NCI-H1092 treated with DMSO at 0.1 percent for 48 hours (cell line): Measurements from ENCODE around the gene DLGAP1.
"Not testable (repeated sequence)": the region's sequence is repeated elsewhere in the genome, so short reads cannot be mapped to it uniquely, and the experiment has no call there.

Source experiments
- DNase-seq: peaks from one replicate; lab custom pipeline; 2025; lab: John Stamatoyannopoulos, UW

Gene DLGAP1

GRCh38 chr18:3624546-3624934 is 830.6 kb downstream of the DLGAP1 start:
- no peak for DNase-seq

- no peak for DNase-seq
These were observed 831.1 kb downstream of the DLGAP1 start for GRCh38 chr18:3623769-3624545.

- no peak for DNase-seq
These were observed 834.7 kb downstream of the DLGAP1 start for GRCh38 chr18:3620146-3621119.

GRCh38 chr18:3619746-3620145 is 835.4 kb downstream of the DLGAP1 start:
- DNase-seq = no peak

GRCh38 chr18:3619222-3619621 is 835.9 kb downstream of the DLGAP1 start:
- DNase-seq = no peak

DNA sequence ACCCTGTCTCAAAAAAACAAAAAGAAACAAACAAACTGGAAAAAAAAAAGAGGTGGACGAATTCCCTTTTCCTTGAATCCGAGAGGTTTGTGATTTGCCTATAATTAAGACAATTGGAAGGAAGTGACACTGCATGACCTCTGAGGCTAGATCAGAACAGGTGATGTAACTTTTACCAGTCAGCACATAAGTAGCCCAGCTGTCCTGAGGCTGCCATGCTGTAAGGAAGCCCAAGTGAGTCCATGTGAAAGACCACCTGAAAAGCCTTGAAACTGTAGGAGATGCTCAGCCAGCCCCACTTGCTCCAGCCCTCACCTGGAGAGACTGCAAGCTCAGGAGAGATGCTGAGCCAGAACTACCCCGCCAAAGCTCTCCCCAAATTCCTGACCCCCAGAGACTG is 838.4 kb downstream of the DLGAP1 start:
- no peak for DNase-seq

DNA sequence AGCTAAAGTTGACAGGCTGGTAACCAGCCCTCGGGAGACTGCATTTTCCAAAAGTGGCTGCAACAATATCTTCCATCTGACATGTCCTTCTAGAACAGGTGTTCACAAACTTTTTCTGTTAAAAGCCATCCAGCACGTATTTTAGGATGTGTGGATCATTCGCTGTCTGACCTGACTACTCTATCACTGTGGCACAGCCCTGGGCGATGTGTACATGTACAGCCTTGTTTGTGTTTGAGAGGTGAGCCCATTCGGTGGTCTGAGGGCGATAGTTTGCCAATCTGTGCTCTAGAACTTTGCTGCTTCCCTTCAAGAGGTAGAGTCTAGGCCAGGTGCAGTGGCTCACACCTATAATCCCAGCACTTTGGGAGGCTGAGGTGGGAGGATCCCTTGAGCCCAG is 839.0 kb downstream of the DLGAP1 start:
- DNase-seq = no peak

- DNase-seq = no peak
These were observed 839.6 kb downstream of the DLGAP1 start for GRCh38 chr18:3615374-3615985.

- DNase-seq = no peak
These were observed 842.8 kb downstream of the DLGAP1 start for GRCh38 chr18:3612315-3612714.

GRCh38 chr18:3611313-3612090 is 843.6 kb downstream of the DLGAP1 start:
- no peak for DNase-seq

- DNase-seq = no peak
These were observed 844.3 kb downstream of the DLGAP1 start for GRCh38 chr18:3610813-3611212.

DNA sequence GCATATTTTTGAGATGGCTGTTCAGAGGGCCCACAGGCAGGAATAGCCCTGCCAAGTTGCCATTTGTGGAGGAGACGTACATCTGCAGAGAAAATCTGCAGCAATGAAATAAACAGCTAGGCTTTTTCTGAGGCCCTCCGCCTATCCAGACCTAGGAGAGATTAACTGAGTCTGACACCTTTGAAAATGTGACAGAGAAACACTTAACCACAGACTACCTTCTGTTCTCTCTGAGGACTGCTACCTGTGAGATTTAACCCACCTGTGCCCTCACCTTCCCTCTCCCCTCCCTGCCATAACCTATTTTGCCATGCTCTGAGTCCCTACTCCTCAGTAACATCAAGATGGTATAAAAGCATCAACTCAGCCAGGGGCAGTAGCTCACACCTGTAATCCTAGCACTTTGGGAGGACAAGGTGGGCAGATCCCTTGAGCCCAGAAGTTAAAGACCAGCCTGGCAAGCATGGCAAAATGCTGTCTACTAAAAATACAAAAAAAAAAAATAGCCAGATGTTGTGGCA is 844.9 kb downstream of the DLGAP1 start:
- DNase-seq = no peak

GRCh38 chr18:3608488-3608887 is 846.6 kb downstream of the DLGAP1 start:
- no peak for DNase-seq

GRCh38 chr18:3608099-3608453 is 847.0 kb downstream of the DLGAP1 start:
- DNase-seq = not testable (repeated sequence)

DNA sequence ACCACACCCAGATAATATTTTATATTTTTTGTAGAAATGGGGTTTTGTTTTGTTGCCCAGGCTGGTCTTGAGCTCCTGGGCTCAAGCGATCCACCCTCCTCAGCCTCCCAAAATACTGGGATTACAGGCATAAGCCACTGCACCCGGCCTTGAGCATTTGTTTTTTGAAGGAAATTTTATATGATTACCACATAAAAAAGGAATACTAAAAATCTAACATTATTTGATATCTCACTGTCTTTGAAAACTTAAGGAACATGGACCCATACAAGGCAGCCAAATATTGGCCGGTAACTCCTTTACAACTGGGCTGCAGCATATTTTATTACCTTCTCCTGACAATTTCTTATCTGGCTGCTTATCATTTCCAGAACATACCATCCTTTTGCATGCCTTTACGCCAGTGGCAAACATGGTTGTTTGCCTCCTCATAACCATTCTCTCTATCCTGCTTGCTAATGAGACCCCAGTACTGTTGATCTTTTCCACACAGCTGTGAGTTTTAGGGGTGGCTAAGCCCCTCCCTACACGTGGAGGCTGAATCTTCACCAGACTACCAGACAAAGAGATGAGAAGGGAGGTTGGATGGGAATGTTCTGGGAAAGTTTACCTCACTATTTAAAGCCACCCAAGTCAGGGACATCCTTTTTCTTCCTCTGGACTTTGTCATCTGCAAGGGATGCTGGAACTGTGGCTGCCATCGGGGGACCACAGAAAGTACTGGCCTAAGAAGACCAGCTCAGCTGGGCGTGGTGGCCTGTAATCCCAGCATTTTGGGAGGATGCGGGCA is 847.6 kb downstream of the DLGAP1 start:
- no peak for DNase-seq

DNA sequence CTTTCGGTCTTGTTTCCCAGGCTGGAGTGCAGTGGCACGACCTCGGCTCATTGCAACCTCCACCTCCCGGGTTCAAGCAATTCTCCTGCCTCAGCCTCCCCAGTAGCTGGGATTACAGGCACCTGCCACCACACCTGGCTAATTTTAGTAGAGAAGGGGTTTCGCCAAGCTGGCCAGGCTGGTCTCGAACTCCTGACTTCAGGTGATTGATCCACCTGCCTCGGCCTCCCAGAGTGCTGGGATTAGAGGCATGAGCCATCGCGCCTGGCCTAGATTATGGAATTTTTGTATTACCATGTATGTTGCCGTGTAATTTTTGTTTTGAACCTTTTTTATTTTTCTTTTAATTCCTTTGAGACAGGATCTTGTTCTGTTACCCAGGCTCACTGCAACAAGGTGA is 848.2 kb downstream of the DLGAP1 start:
- not testable (repeated sequence) for DNase-seq

GRCh38 chr18:3605954-3606443 is 849.1 kb downstream of the DLGAP1 start:
- no peak for DNase-seq

- DNase-seq = no peak
These were observed 849.6 kb downstream of the DLGAP1 start for GRCh38 chr18:3605486-3605952.

- DNase-seq = no peak
These were observed 850.4 kb downstream of the DLGAP1 start for GRCh38 chr18:3604498-3605408.

DNA sequence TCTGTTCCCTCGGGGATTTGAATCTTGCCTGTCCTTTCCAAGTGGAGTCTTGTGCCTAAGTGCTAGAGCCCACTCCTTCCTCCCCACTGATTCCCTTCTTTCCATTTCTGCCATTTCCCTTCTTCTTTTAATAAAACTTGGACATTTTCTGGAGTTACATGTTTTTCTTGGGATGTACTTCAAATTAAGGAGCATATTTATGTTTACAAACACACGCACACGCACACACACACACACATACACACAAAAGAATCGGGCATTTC is 850.9 kb downstream of the DLGAP1 start:
- DNase-seq = no peak
